HG03432 (cell line): Measurements from ENCODE around the gene CD300A.

ENCODE experiments used
- ATAC-seq: cut with Tn5 transposase; IDR thresholded peaks from one replicate; pipeline ENCODE4 v1.9.1; 2021; ENCODE audit warnings: mild to moderate bottlenecking, moderate library complexity; ENCODE audit not compliant: unreplicated experiment

Gene CD300A

DNA sequence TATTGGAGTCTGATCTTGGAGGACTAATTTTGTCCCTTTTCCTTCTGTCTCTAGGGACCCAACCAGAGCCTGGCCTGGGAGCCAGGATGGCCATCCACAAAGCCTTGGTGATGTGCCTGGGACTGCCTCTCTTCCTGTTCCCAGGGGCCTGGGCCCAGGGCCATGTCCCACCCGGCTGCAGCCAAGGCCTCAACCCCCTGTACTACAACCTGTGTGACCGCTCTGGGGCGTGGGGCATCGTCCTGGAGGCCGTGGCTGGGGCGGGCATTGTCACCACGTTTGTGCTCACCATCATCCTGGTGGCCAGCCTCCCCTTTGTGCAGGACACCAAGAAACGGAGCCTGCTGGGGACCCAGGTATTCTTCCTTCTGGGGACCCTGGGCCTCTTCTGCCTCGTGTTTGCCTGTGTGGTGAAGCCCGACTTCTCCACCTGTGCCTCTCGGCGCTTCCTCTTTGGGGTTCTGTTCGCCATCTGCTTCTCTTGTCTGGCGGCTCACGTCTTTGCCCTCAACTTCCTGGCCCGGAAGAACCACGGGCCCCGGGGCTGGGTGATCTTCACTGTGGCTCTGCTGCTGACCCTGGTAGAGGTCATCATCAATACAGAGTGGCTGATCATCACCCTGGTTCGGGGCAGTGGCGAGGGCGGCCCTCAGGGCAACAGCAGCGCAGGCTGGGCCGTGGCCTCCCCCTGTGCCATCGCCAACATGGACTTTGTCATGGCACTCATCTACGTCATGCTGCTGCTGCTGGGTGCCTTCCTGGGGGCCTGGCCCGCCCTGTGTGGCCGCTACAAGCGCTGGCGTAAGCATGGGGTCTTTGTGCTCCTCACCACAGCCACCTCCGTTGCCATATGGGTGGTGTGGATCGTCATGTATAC lies 26.5 kb upstream of the CD300A start:
- no peak for ATAC-seq

DNA sequence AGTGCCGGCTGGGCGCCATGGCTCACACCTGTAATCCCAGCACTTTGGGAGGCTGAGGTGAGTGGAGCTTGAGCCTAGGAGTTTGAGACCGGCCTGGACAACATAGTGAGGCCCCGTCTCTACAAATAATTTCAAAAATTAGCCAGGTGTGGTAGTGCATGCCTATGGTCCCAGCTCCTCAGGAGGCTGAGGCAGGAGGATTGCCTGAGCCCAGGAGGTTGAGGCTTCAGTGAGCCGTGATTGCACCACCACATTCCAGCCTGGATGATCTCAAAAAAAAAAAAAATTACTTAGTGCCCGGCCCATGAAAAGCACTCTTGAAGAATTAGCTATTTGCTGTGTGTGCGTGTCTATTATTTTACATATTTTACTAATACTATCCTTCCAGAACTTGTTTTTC lies 24.9 kb upstream of the CD300A start:
- no peak for ATAC-seq

DNA sequence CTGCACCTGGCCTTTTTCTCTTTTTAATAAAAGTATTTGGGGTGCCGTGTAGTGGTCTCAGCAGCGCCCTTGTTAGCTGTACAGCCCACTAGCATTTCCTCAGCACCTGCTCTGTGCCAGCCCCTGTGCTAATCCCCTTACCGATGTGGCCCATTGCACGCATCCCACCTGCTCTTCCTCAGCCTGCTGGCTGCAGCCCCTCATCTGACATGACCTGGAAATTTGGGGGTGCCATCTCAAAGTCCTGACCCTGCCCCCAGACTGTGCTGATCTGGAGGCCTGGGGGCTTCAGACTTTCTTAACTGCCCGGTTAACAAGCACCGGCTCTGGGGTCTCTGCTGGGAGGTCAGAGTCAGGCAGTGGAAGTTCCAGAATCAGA lies 24.2 kb upstream of the CD300A start:
- ATAC-seq = no peak

DNA sequence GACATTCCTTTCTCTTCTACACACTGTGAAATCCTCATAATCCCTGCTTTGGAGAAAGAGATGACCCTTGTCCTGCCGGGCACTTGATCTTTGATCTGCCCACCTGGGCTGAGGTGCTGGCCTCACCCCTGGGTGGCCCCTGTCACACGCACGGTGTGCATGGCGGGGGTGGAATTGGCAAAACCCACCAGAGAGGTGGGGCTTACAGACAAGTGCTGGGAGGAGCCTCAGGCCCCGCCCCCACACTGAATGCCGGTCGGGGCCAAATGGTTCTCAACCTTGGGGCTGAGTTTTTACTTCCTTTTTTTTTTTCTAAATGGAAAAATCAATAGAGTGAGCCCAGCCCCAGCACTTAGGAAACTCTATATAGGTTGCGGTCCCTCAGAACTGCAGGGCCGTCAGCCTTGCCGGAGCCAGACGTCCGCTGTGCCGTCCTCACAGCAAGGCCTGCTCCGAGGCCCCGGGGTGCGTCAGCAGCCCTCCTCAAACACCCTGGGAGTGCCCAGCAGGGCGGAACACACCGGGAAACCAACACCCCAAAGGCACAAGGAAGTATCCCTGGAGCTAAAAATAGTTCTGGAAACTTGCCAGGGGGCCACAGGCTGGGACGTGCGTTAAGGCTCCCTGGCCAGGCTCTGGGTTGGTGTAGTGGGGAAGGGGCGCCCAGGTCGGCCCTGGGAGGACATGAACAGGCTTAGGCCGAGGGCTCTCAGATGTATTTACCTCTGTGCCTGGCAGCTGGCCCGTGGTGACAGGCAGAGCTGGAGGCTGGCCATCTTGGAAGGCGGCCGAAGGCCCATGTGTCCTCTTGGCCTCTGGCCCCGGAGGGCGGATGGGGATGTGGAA lies 23.5 kb upstream of the CD300A start:
- peak; percentile 53 for ATAC-seq

DNA sequence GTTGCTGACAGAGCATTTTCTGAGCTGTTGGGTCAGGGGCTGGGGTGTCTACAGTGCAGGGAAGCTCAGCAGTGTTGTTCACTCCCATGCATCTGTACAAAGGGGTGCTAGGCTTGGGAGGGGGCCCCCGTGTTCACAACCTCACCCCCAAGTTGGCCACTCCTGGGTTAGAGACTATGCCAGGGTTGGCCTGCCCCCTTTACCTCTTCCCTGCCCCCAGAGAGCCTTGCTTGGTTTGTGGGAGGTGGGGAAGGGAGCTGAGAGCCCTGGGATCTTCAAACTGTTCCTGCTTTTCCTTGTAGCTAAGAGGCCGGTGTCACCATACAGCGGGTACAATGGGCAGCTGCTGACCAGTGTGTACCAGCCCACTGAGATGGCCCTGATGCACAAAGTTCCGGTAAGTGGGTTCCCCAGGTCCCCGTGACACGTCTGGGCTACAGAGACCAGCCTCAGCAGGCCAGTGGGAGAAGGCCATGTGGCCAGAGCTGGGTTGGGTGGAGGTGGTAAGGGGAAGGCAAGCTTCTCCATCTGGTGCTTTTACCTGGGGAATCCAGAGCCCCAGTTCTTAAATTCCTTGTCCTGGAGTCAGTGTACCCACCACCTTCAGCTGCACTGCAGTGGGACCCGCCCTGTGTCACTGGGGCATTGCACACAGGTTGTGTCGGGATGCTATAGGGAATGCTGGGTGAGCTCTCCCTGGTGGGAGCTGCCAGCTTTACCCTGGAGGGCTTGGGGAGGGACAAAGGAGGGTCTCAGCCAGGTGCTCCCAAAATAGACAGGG lies 22.7 kb upstream of the CD300A start:
- ATAC-seq = no peak

DNA sequence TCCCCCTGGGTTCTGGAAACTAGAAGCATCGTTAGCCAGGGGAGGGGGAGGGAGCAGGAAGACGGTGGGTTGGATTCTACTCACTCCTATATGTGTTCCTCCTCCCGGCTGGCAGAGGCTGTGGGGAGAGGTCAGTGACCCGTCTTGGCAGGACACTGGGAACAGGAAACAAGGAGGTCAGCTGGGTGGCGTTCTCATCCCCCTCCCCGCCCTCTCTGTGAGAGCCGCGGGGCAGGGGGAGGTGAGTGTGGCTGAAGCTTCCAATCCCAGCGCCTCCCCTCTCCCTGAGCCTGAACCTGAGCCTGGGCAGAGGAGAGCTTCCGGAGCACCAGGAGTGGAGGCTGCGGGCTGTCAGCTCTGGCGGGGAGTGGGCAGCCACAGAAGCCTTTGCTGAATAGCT lies 22.0 kb upstream of the CD300A start:
- ATAC-seq = no peak

DNA sequence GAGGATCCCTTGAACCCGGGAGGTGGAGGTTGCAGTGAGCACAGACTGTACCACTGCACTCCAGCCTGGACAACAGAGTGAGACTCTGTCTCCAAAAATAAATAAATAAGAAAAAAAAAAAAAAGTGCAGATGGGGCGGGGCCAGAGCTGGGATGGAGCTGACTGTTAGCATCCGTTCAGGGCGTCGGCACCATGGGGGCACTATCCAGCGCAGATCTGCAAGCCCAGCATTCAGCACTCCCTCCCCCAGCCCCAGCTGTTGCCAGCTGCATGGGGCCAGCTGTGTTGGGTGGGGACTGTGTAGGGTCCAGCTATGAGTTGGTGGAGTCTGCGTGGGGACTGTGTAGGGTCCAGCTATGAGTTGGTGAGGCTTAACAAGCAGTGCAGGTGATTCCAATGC lies 21.3 kb upstream of the CD300A start:
- no peak for ATAC-seq

DNA sequence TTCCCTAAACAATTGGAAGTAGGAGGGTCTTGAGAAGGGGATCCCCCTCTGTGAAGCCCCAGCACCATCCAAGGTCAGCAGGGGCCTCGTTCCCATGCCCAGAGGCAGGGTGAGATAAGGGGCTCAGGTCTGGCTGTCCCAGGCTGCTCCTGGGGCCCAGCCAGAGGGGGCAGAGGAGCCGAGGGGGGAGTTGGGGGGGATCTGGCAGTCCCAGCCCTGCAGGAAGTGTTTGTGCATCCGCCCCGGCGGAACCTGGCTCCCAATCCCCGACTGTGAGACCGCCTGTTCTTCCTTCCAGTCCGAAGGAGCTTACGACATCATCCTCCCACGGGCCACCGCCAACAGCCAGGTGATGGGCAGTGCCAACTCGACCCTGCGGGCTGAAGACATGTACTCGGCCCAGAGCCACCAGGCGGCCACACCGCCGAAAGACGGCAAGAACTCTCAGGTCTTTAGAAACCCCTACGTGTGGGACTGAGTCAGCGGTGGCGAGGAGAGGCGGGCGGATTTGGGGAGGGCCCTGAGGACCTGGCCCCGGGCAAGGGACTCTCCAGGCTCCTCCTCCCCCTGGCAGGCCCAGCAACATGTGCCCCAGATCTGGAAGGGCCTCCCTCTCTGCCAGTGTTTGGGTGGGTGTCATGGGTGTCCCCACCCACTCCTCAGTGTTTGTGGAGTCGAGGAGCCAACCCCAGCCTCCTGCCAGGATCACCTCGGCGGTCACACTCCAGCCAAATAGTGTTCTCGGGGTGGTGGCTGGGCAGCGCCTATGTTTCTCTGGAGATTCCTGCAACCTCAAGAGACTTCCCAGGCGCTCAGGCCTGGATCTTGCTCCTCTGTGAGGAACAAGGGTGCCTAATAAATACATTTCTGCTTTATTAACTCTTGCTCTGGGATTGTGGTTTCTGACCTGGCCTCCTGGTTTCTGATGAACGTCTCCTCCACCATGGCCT lies 19.6 kb upstream of the CD300A start:
- ATAC-seq = peak; percentile 53

DNA sequence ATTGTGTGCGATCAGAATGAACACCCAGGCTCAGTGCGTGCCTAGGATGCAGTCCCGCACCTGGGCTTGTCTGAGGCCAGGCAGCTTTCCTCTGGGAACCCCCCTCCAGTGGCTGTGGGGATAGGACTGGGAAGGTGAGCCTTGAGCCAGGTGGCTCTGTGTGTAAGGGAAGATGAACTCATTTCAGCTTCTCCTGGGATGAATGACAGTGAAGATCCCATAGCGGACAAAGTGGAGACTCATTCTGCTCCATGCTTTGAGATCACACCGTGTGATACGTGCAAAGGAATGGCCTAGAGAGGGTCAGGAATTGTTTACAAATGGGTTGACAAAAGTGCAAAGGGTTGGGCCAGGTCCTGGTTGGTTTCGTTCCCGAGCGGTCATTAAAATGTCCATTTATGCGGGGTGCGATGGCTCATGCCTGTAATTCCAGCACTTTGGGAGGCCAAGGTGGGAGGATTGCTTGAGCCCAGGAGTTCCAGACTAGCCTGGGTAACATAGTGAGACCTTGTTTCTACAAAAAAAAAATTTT lies 18.7 kb upstream of the CD300A start:
- no peak for ATAC-seq

DNA sequence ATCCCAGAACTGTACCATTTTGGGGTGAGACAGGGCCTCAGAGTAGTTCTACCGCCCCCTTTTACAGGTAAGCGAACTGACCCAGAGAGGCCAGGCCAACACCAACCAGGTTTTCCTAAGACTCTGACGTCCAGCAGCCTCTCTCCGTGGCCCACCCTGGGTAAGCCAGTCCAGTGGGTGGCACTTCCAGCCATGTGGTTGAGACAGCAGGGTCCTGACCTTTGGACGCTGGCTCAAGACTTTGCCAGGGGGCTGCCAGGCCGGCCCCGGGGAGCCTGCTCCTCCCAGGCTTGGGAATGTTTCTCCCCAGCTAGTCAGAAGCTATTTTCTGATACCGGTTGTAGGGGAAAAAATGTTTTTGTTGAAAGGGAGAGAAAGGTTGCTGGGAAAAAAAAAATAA lies 17.7 kb upstream of the CD300A start:
- no peak for ATAC-seq

DNA sequence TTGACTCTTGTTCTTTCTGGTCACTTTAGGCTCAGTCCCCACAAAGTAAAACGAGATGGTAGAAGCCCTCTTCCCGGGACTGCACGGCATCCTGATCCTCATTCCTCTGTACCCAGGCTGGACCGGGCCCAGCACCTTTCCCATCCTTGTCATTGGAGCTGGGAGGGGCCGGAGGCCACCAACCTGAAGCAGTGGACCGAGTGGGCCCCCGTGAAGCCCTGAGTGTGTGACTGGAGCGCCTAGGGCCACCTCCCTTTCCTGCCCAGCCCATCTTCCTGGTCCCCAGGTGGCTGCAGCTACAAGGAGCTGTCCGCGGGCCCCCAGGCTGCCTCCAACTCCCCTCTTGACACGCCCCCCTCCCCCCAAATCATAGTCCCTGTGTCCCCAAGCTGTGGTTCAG lies 17.1 kb upstream of the CD300A start:
- no peak for ATAC-seq

DNA sequence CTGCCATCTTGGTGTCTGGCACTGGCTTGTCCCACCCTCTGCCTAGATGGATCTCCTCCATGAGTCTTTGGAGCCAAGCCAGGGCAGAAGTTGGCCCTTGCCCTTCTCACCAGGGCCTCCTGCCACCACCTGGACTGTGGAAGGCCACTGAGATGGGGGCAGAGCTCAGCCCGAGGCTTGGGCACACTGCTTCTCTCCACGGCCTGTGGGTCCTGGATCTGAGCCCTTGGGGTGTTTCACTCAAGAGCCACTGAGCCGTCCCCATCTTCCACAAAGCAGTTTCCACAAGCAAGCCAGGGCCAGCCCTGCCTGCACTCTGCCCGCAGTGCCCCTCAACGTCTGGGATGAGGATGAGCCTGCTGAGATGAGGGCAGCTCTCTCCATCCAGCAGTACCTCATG lies 16.7 kb upstream of the CD300A start:
- ATAC-seq = no peak

DNA sequence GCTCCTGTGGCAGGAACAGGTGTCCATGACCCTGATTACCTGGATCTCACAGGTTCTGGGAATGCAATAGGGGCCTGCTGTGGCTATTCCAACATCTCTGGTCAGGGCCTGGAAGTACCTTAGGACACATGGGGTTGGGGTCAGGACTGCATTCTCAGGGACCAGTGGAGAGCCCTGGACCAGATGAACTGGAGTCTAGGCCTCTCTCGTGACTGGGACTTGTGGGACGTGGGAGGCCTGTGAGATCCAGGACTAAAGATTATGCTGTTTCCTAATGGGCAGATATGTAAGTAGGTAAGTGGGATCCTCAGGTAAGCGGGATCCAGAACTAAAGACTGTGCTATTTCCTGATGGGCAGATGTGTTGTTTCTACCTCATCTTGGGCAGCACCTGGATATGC lies 16.2 kb upstream of the CD300A start:
- ATAC-seq = no peak

DNA sequence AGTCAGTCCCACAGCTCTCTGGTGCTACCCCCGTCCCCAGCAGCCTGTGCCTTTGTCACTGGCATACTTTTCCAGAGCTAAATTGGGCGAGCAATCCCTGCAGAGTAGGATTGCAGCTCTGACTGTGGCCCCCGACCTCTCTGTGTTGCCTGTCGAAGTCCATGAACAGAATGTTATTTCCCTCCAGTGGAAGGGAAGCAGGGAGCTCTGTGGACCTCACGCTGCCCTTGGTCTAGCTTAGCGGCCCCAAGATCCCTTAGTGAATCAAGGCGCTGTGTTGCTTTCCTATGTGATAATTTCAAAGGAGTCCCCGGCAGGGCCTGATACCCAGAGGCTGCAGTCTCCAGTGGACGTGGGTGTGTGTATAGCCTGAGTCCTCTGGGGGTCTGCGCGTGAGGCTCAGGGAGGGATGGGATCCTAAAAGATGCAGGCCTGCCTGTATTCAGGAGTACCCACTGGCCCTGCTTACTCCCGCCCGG lies 15.5 kb upstream of the CD300A start:
- no peak for ATAC-seq

DNA sequence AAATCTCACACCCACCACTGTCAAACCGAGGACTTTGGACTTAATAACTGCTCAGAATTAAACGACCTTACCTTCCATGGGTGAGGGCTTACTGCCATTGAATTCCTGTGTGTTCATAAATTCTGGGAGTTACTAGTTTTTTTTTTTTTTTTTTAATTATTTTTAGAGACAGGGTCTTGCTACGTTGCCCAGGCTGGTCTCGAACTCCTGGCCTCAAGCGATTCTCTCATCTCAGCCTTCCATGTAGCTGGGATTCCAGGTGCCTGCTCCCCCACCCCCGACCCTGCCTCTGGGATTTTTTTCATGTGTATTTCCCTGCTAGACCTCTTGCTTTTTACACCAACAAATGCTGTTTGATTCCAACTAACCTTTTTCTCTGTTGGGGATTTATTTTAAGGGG lies 14.9 kb upstream of the CD300A start:
- ATAC-seq = no peak

DNA sequence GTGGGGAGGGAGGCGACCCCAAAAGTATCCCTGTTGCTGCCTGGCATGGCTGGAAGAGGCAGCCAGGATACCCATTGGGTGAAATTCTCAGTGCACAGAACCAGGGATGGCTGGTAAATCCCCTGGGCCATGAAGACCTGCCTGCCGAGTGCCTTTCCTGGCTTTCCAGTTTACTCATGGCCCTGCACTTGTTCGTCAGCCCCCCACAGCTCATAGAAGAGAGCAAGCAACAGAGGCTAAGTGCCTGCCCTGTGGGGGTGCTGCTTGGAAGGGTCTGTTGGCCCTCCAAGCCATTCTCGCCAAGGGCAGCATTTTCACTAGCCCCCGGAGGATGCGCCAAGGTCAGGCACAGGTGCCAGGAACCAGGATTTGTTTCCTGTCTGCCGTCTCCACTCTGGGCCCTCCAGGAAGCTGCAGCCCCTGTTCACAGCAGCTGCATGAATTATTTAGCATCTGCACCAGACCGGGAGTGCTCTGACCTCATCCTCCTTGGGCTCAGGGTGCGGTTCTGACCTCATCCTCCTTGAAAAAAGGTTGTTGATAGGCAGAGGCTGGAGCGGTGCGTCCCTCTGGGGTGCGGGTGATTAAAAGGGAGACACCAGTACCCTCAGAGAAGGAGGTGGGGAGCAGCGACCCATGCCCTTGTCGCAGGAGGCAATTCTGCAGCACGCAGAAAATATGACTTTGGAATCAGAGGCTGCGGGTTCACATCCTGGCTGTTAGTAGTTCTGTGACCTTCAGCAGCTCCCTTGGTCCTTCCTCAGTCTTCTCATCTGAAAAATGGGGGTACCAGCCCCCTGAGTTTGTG lies 14.2 kb upstream of the CD300A start:
- no peak for ATAC-seq

DNA sequence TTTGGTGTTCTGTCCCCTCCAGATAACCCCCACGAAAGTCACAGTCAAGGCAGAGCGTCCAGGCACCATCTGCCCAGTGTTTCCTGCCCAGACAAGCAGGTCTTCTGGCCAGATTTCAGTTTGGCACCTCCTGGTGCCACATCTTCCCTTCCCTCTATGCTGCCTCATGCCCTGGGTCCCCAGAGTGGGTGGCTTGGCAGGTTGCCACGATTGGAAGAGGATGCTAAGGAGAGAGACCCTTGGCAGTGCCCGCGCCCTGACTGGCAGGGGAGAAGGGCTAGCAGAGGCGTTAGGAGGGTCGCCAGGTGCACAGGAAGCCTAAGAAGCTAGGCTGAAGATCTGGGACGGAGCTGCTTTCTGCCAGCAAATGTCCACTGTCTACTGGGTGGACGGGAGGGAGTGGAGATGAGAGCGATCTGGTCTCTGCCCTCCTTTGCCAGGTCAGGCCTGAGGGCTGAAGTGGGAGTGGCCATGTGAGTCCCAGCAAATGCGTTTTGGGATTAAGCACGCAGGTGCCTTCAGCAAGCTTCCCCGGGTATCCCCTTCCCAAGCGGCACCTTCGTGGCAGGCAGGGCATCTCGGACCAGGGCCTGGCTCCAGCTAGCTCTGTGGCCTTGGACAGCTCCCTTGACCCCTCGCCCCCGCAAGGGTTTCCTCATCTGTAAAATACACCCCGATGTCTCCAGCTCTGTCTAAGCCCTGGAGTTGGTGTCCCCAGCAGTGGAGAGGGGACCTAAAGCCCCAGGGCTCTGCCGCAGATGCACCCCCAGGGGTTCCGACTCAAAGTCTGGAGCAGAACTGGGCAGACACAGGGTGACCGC lies 13.4 kb upstream of the CD300A start:
- no peak for ATAC-seq

DNA sequence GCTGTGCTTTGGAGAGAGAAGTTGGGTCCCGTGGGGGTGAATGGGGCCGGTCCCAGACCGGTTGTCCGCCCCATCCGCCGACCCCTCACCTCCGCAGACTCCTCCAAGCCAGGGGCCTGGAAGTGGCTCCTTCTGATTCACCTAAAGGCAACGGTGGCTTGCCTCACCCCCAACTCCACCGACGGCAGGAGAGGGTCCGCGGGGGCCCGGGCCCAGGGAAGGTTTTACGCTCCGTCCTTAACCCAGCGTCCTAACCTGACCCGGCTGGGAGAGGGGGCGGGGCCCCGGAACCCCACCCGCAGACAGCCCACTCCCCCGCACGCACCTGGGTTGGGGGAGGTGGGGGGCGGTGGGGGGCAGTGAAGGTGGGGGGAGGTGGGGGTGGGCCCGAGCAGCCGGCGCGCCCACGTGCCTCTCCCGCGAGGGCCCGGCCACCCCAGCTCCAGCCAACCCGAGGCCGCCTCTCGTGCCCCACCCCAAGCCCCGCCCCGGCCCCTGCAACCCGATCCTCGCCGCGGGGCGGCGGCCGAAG lies 12.7 kb upstream of the CD300A start:
- peak; percentile 91 for ATAC-seq
